ENCODE data around the gene ST8SIA2.

DNA sequence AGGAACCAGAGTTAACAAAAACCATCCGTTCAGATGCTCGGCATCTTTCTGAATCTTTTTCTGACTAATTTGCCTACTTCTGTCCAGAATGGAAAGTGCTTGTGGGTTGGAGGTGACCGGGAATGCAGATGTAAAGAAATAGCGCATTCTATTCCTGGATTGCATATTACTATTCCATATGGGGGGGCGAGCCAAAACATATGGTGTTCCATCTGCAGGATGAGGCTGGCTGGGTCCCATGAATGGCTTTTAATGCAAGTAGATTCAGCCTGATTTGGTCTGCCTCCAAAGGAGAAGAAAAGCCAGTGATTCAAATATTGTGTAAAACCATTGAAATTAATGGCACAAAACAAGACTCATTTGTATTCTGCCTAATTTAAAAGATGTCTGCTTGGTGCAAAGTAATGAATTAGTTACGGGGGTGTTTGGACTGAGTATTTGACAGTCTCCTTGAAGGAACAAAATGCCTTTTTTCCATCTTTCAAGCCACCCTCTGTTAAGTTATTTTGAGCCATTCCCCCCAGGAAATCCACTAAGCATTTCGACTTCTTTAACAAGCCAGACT lies 99.0 kb downstream of the ST8SIA2 start:
- no peak for TF ChIP-seq RAD21 (IDR thresholded peaks at IDR 0.05; ENCODE audit: low read length)
- TF ChIP-seq, protein P1, sequence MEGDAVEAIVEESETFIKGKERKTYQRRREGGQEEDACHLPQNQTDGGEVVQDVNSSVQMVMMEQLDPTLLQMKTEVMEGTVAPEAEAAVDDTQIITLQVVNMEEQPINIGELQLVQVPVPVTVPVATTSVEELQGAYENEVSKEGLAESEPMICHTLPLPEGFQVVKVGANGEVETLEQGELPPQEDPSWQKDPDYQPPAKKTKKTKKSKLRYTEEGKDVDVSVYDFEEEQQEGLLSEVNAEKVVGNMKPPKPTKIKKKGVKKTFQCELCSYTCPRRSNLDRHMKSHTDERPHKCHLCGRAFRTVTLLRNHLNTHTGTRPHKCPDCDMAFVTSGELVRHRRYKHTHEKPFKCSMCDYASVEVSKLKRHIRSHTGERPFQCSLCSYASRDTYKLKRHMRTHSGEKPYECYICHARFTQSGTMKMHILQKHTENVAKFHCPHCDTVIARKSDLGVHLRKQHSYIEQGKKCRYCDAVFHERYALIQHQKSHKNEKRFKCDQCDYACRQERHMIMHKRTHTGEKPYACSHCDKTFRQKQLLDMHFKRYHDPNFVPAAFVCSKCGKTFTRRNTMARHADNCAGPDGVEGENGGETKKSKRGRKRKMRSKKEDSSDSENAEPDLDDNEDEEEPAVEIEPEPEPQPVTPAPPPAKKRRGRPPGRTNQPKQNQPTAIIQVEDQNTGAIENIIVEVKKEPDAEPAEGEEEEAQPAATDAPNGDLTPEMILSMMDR (IDR thresholded peaks at IDR 0.05), result no peak
- TF ChIP-seq, protein P2, sequence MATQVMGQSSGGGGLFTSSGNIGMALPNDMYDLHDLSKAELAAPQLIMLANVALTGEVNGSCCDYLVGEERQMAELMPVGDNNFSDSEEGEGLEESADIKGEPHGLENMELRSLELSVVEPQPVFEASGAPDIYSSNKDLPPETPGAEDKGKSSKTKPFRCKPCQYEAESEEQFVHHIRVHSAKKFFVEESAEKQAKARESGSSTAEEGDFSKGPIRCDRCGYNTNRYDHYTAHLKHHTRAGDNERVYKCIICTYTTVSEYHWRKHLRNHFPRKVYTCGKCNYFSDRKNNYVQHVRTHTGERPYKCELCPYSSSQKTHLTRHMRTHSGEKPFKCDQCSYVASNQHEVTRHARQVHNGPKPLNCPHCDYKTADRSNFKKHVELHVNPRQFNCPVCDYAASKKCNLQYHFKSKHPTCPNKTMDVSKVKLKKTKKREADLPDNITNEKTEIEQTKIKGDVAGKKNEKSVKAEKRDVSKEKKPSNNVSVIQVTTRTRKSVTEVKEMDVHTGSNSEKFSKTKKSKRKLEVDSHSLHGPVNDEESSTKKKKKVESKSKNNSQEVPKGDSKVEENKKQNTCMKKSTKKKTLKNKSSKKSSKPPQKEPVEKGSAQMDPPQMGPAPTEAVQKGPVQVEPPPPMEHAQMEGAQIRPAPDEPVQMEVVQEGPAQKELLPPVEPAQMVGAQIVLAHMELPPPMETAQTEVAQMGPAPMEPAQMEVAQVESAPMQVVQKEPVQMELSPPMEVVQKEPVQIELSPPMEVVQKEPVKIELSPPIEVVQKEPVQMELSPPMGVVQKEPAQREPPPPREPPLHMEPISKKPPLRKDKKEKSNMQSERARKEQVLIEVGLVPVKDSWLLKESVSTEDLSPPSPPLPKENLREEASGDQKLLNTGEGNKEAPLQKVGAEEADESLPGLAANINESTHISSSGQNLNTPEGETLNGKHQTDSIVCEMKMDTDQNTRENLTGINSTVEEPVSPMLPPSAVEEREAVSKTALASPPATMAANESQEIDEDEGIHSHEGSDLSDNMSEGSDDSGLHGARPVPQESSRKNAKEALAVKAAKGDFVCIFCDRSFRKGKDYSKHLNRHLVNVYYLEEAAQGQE (IDR thresholded peaks at IDR 0.05; ENCODE audit: low read depth, low read length), result no peak
